HepG2 (cell line): ENCODE results near the gene CD6. TPM values are rescaled to one million over a fixed set of nuclear protein-coding genes. Genes with fewer than 3 reads are reported as not detected.

Experiments used
- ATAC-seq: fragments of 200-7000 bp; cut with Tn5 transposase; 3 replicates; pipeline ENCODE4 v1.9.1; 2020; ENCODE audit warnings: mild to moderate bottlenecking, moderate library complexity
- BruUV-seq: library from RNA; stranded (reverse); fragments of 400-500 nt; replicated peaks from 2 replicates; lab custom pipeline; 2021; lab: Mats Ljungman, UMichigan
- CTCF ChIA-PET: fragments of 300-600 bp; formaldehyde crosslinking; extraction: SDS; loops from one replicate; lab custom pipeline; 2021; ENCODE audit warnings: low total read pairs, inconsistent platforms, low intra/inter-chr PET ratio; lab: Yijun Ruan, JAX
- POLR2A ChIA-PET: fragments of 350-600 bp; sonication (Branson Sonifier 250); formaldehyde crosslinking; loops from one replicate; lab custom pipeline; 2020; ENCODE audit warnings: antibody characterized with exemption, inconsistent platforms; lab: Yijun Ruan, JAX
- DNase-seq: peaks from one replicate; pipeline ENCODE4 v3.0.0-alpha.2; 2015; ENCODE audit warnings: low spot score
- FAIRE-seq: peaks from 3 replicates; lab custom pipeline; 2011; peaks lifted over from hg19 to GRCh38; lab: Jason Lieb, UNC
- H2AFZ ChIP-seq: one replicate; pipeline ENCODE4 v1.6.1; 2011; ENCODE audit warnings: low read length, inconsistent platforms
- H3K27ac ChIP-seq: fragments of 300-600 bp; 3 replicates; pipeline ENCODE4 v1.8.0; 2011; ENCODE audit warnings: mixed run types, mild to moderate bottlenecking, mixed read lengths, low read length, inconsistent platforms; ENCODE audit not compliant: insufficient read depth; ENCODE audit errors: extremely low read length
- H3K27me3 ChIP-seq, 2 experiments: fragments of 200-600 bp in 1 of 2; 2 replicates in 1 of 2; 3 replicates in 1 of 2; pipeline versions ENCODE4 v1.6.0 to v1.8.0; 2011; ENCODE audit warnings: low read length in 2 of 2, mild to moderate bottlenecking in 2 of 2, moderate library complexity in 2 of 2, inconsistent platforms in 1 of 2; ENCODE audit not compliant: insufficient read depth in 2 of 2, control insufficient read depth in 1 of 2
- H3K36me3 ChIP-seq, 2 experiments: fragments of 200-600 bp in 1 of 2; replicated peaks in 1 of 2; 2 replicates in 1 of 2; 3 replicates in 1 of 2; pipeline versions ENCODE4 v1.5.1 to v1.8.0; 2011; ENCODE audit warnings: low read length in 2 of 2, inconsistent platforms in 1 of 2; ENCODE audit not compliant: insufficient read depth in 2 of 2, control insufficient read depth in 1 of 2
- H3K4me1 ChIP-seq: 2 replicates; pipeline ENCODE4 v1.5.1; 2012; ENCODE audit warnings: low read length, inconsistent platforms; ENCODE audit not compliant: insufficient read depth
- H3K4me2 ChIP-seq: 2 replicates; pipeline ENCODE4 v1.6.0; 2011; ENCODE audit warnings: low read depth, low read length, inconsistent platforms
- H3K4me3 ChIP-seq, 3 experiments: fragments of 200-600 bp in 1 of 3; sonication (generic), shearing (Covaris generic) in 1 of 3; replicated peaks in 1 of 3; 2 replicates each; pipeline ENCODE4 v1.5.1; 2011 to 2016; ENCODE audit warnings: low read length in 3 of 3, inconsistent platforms in 2 of 3, low read depth in 2 of 3, mild to moderate bottlenecking in 2 of 3, control low read depth in 1 of 3, mixed read lengths in 1 of 3; ENCODE audit not compliant: insufficient read depth in 1 of 3
- H3K79me2 ChIP-seq: one replicate; pipeline ENCODE4 v1.6.1; 2011; ENCODE audit warnings: low read length, inconsistent platforms; ENCODE audit not compliant: insufficient read depth
- H3K9ac ChIP-seq: 2 replicates; pipeline ENCODE4 v1.6.0; 2011; ENCODE audit warnings: mild to moderate bottlenecking, low read depth, low read length, inconsistent platforms; ENCODE audit not compliant: insufficient read depth
- H3K9me3 ChIP-seq: 2 replicates; pipeline ENCODE4 v1.5.1; 2012; ENCODE audit warnings: mild to moderate bottlenecking, low read length
- H4K20me1 ChIP-seq: 2 replicates; pipeline ENCODE4 v1.6.0; 2011; ENCODE audit warnings: inconsistent platforms, mild to moderate bottlenecking, low read length, moderate library complexity; ENCODE audit not compliant: insufficient read depth
- CEBPG ChIP-seq: IDR thresholded peaks from 2 replicates; pipeline ENCODE4 v1.6.1; 2016
- FOXJ3 ChIP-seq: sonication (generic); formaldehyde crosslinking; IDR thresholded peaks from 2 replicates; pipeline ENCODE4 v1.4.0; 2020; ENCODE audit warnings: missing genetic modification reagents, mild to moderate bottlenecking, borderline replicate concordance
- HNF4G ChIP-seq, 2 experiments: sonication (generic) in 1 of 2; formaldehyde crosslinking in 1 of 2; IDR thresholded peaks; 2 replicates each; pipeline versions ENCODE4 v1.4.0 to v1.6.1; 2011 to 2020; ENCODE audit warnings: borderline replicate concordance in 2 of 2, low read depth in 2 of 2, mild to moderate bottlenecking in 2 of 2, low read length in 1 of 2, missing genetic modification reagents in 1 of 2, moderate library complexity in 1 of 2
- KLF11 ChIP-seq: IDR thresholded peaks from 2 replicates; pipeline ENCODE4 v1.6.1; 2016; ENCODE audit warnings: missing compliant biosample characterization
- MAFG ChIP-seq: sonication (generic); formaldehyde crosslinking; IDR thresholded peaks from 2 replicates; pipeline ENCODE4 v1.5.1; 2020; ENCODE audit warnings: mild to moderate bottlenecking, missing genetic modification reagents
- MEIS2 ChIP-seq: sonication (generic); formaldehyde crosslinking; IDR thresholded peaks from 2 replicates; pipeline ENCODE4 v1.9.0; 2021; ENCODE audit warnings: mild to moderate bottlenecking, missing genetic modification reagents
- NFE2L1 ChIP-seq: sonication (generic); formaldehyde crosslinking; IDR thresholded peaks from 2 replicates; pipeline ENCODE4 v1.4.0; 2020; ENCODE audit warnings: missing genetic modification reagents, mild to moderate bottlenecking, borderline replicate concordance
- TMF1 ChIP-seq: sonication (generic); formaldehyde crosslinking; IDR thresholded peaks from 2 replicates; pipeline ENCODE4 v1.8.1; 2022; ENCODE audit warnings: low read depth, missing genetic modification reagents
- TOE1 ChIP-seq: sonication (generic); formaldehyde crosslinking; IDR thresholded peaks from 2 replicates; pipeline ENCODE4 v1.4.0; 2020; ENCODE audit warnings: mild to moderate bottlenecking, missing genetic modification reagents
- XRCC5 ChIP-seq: fragments of 200-400 bp; formaldehyde crosslinking; optimal IDR thresholded peaks from 2 replicates; pipeline ENCODE3; 2017; ENCODE audit warnings: mild to moderate bottlenecking, low read length
- ZBTB1 ChIP-seq: sonication (generic); formaldehyde crosslinking; IDR thresholded peaks from 2 replicates; pipeline ENCODE4 v1.4.0; 2020; ENCODE audit warnings: missing genetic modification reagents, borderline replicate concordance
- ZNF430 ChIP-seq: sonication (generic); formaldehyde crosslinking; IDR thresholded peaks from 2 replicates; pipeline ENCODE4 v1.9.0; 2021; ENCODE audit warnings: mild to moderate bottlenecking, missing genetic modification reagents
- ZNF672 ChIP-seq: sonication (generic); formaldehyde crosslinking; IDR thresholded peaks from 2 replicates; pipeline ENCODE4 v1.8.1; 2022; ENCODE audit warnings: missing genetic modification reagents
- ZNF746 ChIP-seq: sonication (generic); formaldehyde crosslinking; IDR thresholded peaks from 2 replicates; pipeline ENCODE4 v1.8.0; 2022; ENCODE audit warnings: mild to moderate bottlenecking, missing genetic modification reagents
- ZSCAN12 ChIP-seq: sonication (generic); formaldehyde crosslinking; IDR thresholded peaks from 2 replicates; pipeline ENCODE4 v1.9.0; 2021; ENCODE audit warnings: mild to moderate bottlenecking, missing genetic modification reagents
- WGBS: methylation state at CpG from one replicate; pipeline ENCODE4 v1.1.6; 2017; ENCODE audit warnings: low lambda C conversion rate; 5-methylcytosine and 5-hydroxymethylcytosine counted together
- in situ Hi-C: cut with HindIII; loops from 2 replicates; pipeline ENCODE4 v1.10.0; 2017; ENCODE audit warnings: low pct_unique_long_range_greater_than_20kb; ENCODE audit not compliant: extremely low pct_ligation_motif_present
- intact Hi-C: fragments of 100-400 bp; cut with micrococcal nuclease; formaldehyde crosslinking; loops from one replicate; pipeline ENCODE4 v1.10.0; 2022; ENCODE audit not compliant: unreplicated experiment
- polyA plus RNA-seq, 8 experiments: library from polyadenylated mRNA; depleted of rRNA in 3 of 8; stranded (reverse) in 7 of 8; unstranded in 1 of 8; fragments of >200 nt; fragmentation: Illumina TruSeq in 4 of 8; extraction: Trizol in 4 of 8; gene quantifications; 2 replicates each; pipeline versions ENCODE4 v1.2.1 to v1.2.3, GENCODE V29; 2011 to 2016; ENCODE audit warnings: low read depth in 4 of 8, missing spikeins in 1 of 8, mixed read lengths in 1 of 8; ENCODE audit not compliant: insufficient read depth in 1 of 8
- total RNA-seq, 5 experiments: library from RNA; depleted of rRNA; stranded (reverse); fragments of >200 nt; fragmentation: Illumina TruSeq; extraction: Trizol; gene quantifications; 2 replicates each; pipeline ENCODE4 v1.2.3, GENCODE V29; 2016; ENCODE audit warnings: low read depth in 1 of 5
- TF ChIP-seq, protein P1 (sequence below): sonication (generic); formaldehyde crosslinking; IDR thresholded peaks from 2 replicates; pipeline ENCODE4 v1.4.0; 2020; ENCODE audit warnings: missing genetic modification reagents; ENCODE audit errors: not compliant biosample characterization

CD6 gene
- total and polyA plus RNA-seq, 2 of the 13 experiments (the other 11 are each of a cell fraction or from before 2014, with no cell fraction given) = not detected

DNA sequence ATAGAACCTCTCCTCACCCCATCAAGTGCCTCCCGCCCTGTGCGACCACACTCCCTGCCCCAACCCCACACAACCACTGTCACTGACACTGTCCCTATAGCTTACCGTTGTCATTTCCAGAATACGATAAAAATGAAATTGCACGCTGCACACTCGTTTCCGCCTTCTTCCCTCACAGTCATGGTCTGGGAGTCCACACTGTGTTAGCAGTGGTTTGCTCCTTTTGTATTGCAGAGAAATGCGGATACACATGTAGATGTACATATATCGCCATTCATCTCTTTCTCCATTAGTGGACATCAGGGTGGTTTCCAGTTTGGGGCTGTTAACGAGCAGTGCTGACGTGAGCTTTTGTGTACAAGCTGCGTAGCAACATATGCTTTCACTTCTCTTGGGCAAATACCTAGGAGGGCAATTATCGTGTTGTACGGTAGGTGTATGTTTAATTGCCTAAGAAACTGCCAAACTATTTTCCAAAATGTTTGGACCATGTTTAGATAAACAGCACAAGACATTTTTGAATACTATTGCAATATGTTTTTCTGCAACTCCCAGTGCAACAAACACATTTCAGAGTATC, 71.6 kb downstream of the CD6 start (continued):
- TF ChIP-seq NFE2L1 (CRISPR knock-in tag) = no peak
- no peak for TF ChIP-seq MEIS2 (CRISPR knock-in tag)
- no peak for TF ChIP-seq TMF1 (CRISPR knock-in tag)
- no peak for TF ChIP-seq ZNF746 (CRISPR knock-in tag)
- TF ChIP-seq, protein P1, sequence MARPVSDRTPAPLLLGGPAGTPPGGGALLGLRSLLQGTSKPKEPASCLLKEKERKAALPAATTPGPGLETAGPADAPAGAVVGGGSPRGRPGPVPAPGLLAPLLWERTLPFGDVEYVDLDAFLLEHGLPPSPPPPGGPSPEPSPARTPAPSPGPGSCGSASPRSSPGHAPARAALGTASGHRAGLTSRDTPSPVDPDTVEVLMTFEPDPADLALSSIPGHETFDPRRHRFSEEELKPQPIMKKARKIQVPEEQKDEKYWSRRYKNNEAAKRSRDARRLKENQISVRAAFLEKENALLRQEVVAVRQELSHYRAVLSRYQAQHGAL (CRISPR knock-in tag) = no peak
- no peak for TF ChIP-seq HNF4G (IDR thresholded peaks at IDR 0.05; ENCODE audit: borderline replicate concordance, low read depth, low read length)
- TF ChIP-seq HNF4G (CRISPR knock-in tag; IDR thresholded peaks at IDR 0.05; ENCODE audit: borderline replicate concordance, low read depth) = no peak
- no peak for TF ChIP-seq FOXJ3 (CRISPR knock-in tag)
- no peak for TF ChIP-seq KLF11
- TF ChIP-seq, all 625 proteins: peak for 0

DNA sequence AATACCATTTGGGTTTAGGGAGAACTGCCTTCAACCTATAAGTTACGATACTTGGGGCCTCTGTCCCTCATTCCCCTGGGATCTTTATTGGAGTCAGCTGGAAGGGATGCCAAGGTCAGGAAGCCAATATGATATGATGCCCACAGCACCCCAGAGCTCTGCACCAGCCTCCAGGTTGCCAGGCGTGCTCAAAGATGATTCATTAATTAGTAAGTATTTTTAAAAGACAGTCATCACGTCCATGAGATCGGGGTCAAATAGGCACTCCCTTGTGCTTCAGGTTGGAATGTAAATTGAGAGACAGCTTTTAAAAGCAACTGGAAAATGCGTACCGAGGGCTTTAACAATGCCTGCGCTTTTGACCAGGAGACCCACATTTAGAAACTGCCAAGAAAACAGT, 73.8 kb downstream of the CD6 start:
- H3K27ac ChIP-seq = no peak overlapping the region
- H3K27me3 ChIP-seq = peaks cover 1 to 62% of the 10 kb centered on the region in 2 experiments
- no peak for DNase-seq
- in situ Hi-C loops (no loop called here), intact Hi-C loops (no loop called here)
- no peaks in the 10 kb centered on the region for H3K36me3 ChIP-seq
- H3K9me3 ChIP-seq = no peaks in the 10 kb centered on the region
- no peak overlapping the region for H3K4me3 ChIP-seq
- CTCF ChIA-PET = no interaction called here
- no TSS peak for BruUV-seq
- no peak overlapping the region for H3K9ac ChIP-seq
- H3K79me2 ChIP-seq = no peaks in the 10 kb centered on the region
- H4K20me1 ChIP-seq = no peaks in the 10 kb centered on the region
- H3K4me2 ChIP-seq = no peak overlapping the region
- no peaks in the 10 kb centered on the region for H3K4me1 ChIP-seq
- POLR2A ChIA-PET = no interaction called here
- no peak overlapping the region for H2AFZ ChIP-seq
- TF ChIP-seq CEBPG (CRISPR knock-in tag) (no peak), ZBTB1 (no peak), ZNF430 (CRISPR knock-in tag) (no peak), ZSCAN12 (no peak), TOE1 (no peak), XRCC5 (no peak), MAFG (CRISPR knock-in tag) (no peak), ZNF672 (no peak)
- ATAC-seq = no peak
- WGBS = 37% methylated on average over 7 of the region's 7 CpGs
- FAIRE-seq = no peak
